GM18499 (cell line): Measurements from ENCODE around the gene CERK.
"Not testable (repeated sequence)": the region's sequence is repeated elsewhere in the genome, so short reads cannot be mapped to it uniquely, and the experiment has no call there.

Experiments used
- ATAC-seq: cut with Tn5 transposase; IDR thresholded peaks from one replicate; pipeline ENCODE4 v1.9.1; 2021; ENCODE audit warnings: moderate number of reproducible peaks; ENCODE audit not compliant: insufficient read depth, unreplicated experiment

Gene CERK

GRCh38 chr22:46654927-46655595, 83.0 kb downstream of the CERK start:
- no peak for ATAC-seq

GRCh38 chr22:46654426-46654825, 83.6 kb downstream of the CERK start:
- no peak for ATAC-seq

GRCh38 chr22:46653596-46653995, 84.5 kb downstream of the CERK start:
- ATAC-seq, result no peak

- no peak for ATAC-seq
Observed at GRCh38 chr22:46652847-46653331, 85.2 kb downstream of the CERK start.

GRCh38 chr22:46652081-46652846, 85.8 kb downstream of the CERK start:
- ATAC-seq, result no peak

GRCh38 chr22:46651316-46651715, 86.7 kb downstream of the CERK start:
- ATAC-seq, result no peak

- no peak for ATAC-seq
Observed at GRCh38 chr22:46650078-46650810, 87.8 kb downstream of the CERK start.

- no peak for ATAC-seq
Observed at GRCh38 chr22:46649141-46650077, 88.6 kb downstream of the CERK start.

- not testable (repeated sequence) for ATAC-seq
Observed at GRCh38 chr22:46648225-46648820, 89.7 kb downstream of the CERK start.

GRCh38 chr22:46646531-46647215, 91.4 kb downstream of the CERK start:
- no peak for ATAC-seq

GRCh38 chr22:46642840-46643480, 95.1 kb downstream of the CERK start:
- not testable (repeated sequence) for ATAC-seq

GRCh38 chr22:46641811-46642266, 96.2 kb downstream of the CERK start:
- ATAC-seq, result no peak

- no peak for ATAC-seq
Observed at GRCh38 chr22:46640293-46641055, 97.6 kb downstream of the CERK start.

GRCh38 chr22:46639843-46640242, 98.2 kb downstream of the CERK start:
- no peak for ATAC-seq

GRCh38 chr22:46638601-46639431, 99.2 kb downstream of the CERK start:
- no peak for ATAC-seq

- no peak for ATAC-seq
Observed at GRCh38 chr22:46637711-46638600, 100.1 kb downstream of the CERK start.
